Measurements from ENCODE around the gene CCDC97. TPM values are rescaled to one million over a fixed set of nuclear protein-coding genes. Genes with fewer than 3 reads are reported as not detected.

CCDC97 gene
- total RNA-seq, 1 experiment from 2014 or later: 26.4 TPM

DNA sequence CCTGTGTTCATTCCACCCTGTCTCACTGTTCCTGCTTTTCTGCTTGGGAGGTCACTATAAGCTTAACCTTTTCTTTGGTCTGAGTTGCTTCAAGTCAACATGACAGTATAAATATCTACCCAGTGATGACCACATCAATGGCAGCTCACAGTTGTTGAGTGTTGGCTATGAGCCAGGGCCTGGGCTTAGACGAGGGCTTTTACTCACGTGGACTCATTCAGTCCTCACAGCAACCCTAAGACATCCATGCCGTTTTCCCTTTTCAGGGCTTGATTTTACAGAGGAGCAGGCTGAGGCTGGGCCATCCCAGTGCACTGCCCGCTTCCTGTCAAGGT lies 10.2 kb upstream of the CCDC97 start:
- DNase-seq: no peak
- intact Hi-C loops (cut with micrococcal nuclease; ENCODE audit: unreplicated experiment): no loop called here
- CTCF ChIA-PET: no interaction called here

DNA sequence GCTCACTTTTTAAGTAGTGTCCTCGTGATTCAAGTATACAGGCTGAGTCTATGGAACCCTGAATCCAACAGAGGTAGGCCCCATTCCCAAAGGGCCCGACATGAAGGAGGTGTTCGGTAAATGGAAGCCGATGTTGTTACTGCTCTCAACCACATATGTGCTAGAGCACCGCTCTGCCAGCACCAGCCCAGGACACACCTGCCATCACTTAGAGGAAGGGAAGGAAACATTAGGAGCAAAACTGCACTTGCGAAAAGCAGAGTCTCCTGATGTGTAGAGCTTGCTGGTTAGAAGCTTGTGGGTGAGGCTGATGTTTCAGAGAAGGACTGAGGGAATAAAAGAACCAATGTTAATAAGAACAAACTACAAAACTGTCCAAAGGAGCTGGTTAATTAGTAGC lies 9.4 kb upstream of the CCDC97 start:
- Histone ChIP-seq H3K4me3 (no peak overlapping the region), H3K9me3 (ENCODE audit: insufficient read depth, low read depth) (no peaks in the 10 kb centered on the region), H2AFZ (no peak overlapping the region), H3K4me2 (no peak overlapping the region), H3K9me2 (ENCODE audit: insufficient read depth) (no peaks in the 10 kb centered on the region), H3K36me3 (ENCODE audit: low read depth) (peaks cover 26% of the 10 kb centered on the region), H3K4me1 (replicated peaks; ENCODE audit: insufficient read depth) (no peaks in the 10 kb centered on the region), H4K20me1 (ENCODE audit: insufficient read depth) (peaks cover 15% of the 10 kb centered on the region), H3K79me2 (ENCODE audit: low read depth) (no peaks in the 10 kb centered on the region), H3K27me3 (ENCODE audit: insufficient read depth, low read depth) (no peaks in the 10 kb centered on the region), H3F3A (ENCODE audit: insufficient read depth, low read depth) (peaks cover 18% of the 10 kb centered on the region; the same call in 1 of the 2 replicates), H3K27ac (no peak overlapping the region)
- BruUV-seq (replicated peaks): no TSS peak
- ChIA-PET CTCF (interaction anchor here (0.6 kb wide), 1 partner anchor 21 kb away, joined by 3 read pairs; no protein-coding TSS in a partner anchor), POLR2A (ENCODE audit: unreplicated experiment) (interaction anchor here (0.5 to 0.6 kb wide), 2 partner anchors 346 to 490 kb away, joined by 4 read pairs; no protein-coding TSS in a partner anchor)
- intact Hi-C loops (cut with micrococcal nuclease; ENCODE audit: unreplicated experiment): no loop called here
- no peak for DNase-seq
- no peak for TF ChIP-seq EZH2 (IDR thresholded peaks at IDR 0.05; ENCODE audit: low read depth)
- TF ChIP-seq, protein P1, sequence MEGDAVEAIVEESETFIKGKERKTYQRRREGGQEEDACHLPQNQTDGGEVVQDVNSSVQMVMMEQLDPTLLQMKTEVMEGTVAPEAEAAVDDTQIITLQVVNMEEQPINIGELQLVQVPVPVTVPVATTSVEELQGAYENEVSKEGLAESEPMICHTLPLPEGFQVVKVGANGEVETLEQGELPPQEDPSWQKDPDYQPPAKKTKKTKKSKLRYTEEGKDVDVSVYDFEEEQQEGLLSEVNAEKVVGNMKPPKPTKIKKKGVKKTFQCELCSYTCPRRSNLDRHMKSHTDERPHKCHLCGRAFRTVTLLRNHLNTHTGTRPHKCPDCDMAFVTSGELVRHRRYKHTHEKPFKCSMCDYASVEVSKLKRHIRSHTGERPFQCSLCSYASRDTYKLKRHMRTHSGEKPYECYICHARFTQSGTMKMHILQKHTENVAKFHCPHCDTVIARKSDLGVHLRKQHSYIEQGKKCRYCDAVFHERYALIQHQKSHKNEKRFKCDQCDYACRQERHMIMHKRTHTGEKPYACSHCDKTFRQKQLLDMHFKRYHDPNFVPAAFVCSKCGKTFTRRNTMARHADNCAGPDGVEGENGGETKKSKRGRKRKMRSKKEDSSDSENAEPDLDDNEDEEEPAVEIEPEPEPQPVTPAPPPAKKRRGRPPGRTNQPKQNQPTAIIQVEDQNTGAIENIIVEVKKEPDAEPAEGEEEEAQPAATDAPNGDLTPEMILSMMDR (conservative IDR thresholded peaks at IDR 0.05): no peak

More for the DNA sequence above, 10.2 kb upstream of the CCDC97 start:
- Histone ChIP-seq H3K4me1 (replicated peaks; ENCODE audit: insufficient read depth) (no peaks in the 10 kb centered on the region), H4K20me1 (ENCODE audit: insufficient read depth) (peaks cover 15% of the 10 kb centered on the region), H3K4me3 (no peak overlapping the region), H3K27me3 (ENCODE audit: insufficient read depth, low read depth) (no peaks in the 10 kb centered on the region), H3K9me2 (ENCODE audit: insufficient read depth) (no peaks in the 10 kb centered on the region), H3K79me2 (ENCODE audit: low read depth) (no peaks in the 10 kb centered on the region), H3K9me3 (ENCODE audit: insufficient read depth, low read depth) (no peaks in the 10 kb centered on the region), H3K27ac (no peak overlapping the region), H3K36me3 (ENCODE audit: low read depth) (peaks cover 32% of the 10 kb centered on the region), H3K4me2 (no peak overlapping the region), H2AFZ (no peak overlapping the region), H3F3A (ENCODE audit: insufficient read depth, low read depth) (peaks cover 18% of the 10 kb centered on the region; the same call in 1 of the 2 replicates)
- BruUV-seq (replicated peaks): no TSS peak
- POLR2A ChIA-PET (ENCODE audit: unreplicated experiment): no interaction called here
- TF ChIP-seq, protein P1 (conservative IDR thresholded peaks at IDR 0.05): no peak
- no peak for TF ChIP-seq EZH2 (IDR thresholded peaks at IDR 0.05; ENCODE audit: low read depth)

DNA sequence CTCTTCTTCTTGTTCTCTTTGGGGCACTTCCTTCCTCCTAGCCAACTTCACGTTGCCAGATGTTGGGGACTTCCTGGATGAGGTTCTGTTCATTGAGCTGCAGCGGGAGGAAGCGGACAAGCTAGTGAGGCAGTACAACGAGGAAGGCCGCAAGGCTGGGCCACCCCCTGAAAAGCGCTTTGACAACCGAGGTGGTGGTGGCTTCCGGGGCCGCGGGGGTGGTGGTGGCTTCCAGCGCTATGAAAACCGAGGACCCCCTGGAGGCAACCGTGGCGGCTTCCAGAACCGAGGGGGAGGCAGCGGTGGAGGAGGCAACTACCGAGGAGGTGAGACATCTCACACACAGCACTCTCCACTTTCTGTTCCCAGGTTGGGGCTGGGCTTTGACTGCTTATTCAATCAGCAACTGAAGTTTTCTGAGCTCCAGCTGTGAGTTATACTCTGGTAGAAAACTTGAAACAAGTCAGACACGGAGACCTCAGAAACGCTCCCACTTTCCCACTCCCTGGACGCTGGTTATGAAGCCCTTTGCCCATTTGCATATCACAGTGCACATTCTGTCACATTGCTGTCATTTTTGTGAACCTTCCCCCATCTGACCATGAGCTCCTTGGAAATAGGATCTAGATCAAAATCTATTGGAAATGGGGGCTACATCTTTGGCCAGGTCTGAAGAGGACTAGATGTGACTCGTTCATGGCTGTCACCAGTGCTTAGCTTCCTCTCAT lies 7.2 kb upstream of the CCDC97 start:
- Histone ChIP-seq H3K27ac (no peak overlapping the region), H3K9me2 (ENCODE audit: insufficient read depth) (no peaks in the 10 kb centered on the region), H3K36me3 (ENCODE audit: low read depth) (peaks cover 23% of the 10 kb centered on the region; the same call in 1 of the 2 replicates), H4K20me1 (ENCODE audit: insufficient read depth) (no peaks in the 10 kb centered on the region), H3K79me2 (ENCODE audit: low read depth) (no peaks in the 10 kb centered on the region), H3F3A (ENCODE audit: insufficient read depth, low read depth) (peaks cover 30% of the 10 kb centered on the region), H3K4me3 (no peak overlapping the region), H3K4me1 (replicated peaks; ENCODE audit: insufficient read depth) (no peaks in the 10 kb centered on the region), H2AFZ (no peak overlapping the region), H3K27me3 (ENCODE audit: insufficient read depth, low read depth) (no peaks in the 10 kb centered on the region), H3K4me2 (no peak overlapping the region), H3K9me3 (ENCODE audit: insufficient read depth, low read depth) (no peaks in the 10 kb centered on the region)
- CTCF ChIA-PET: interaction anchor here (0.7 kb wide), 1 partner anchor 94 kb away, joined by 5 read pairs; no protein-coding TSS in a partner anchor
- intact Hi-C loops (cut with micrococcal nuclease; ENCODE audit: unreplicated experiment): no loop called here
- DNase-seq: no peak
- TF ChIP-seq EZH2 (IDR thresholded peaks at IDR 0.05; ENCODE audit: low read depth): no peak
- BruUV-seq (replicated peaks): no TSS peak
- POLR2A ChIA-PET (ENCODE audit: unreplicated experiment): no interaction called here
